H1 (cell line): ENCODE results near the gene GLB1L3. TPM values are rescaled to one million over a fixed set of nuclear protein-coding genes. Genes with fewer than 3 reads are reported as not detected.

Experiments
- CTCF ChIA-PET: fragments of 300-600 bp; sonication (Branson Sonifier 250); formaldehyde crosslinking; loops from one replicate; lab custom pipeline; 2021; ENCODE audit not compliant: partially characterized antibody; lab: Charles Lee
- POLR2A ChIA-PET: fragments of 300-600 bp; sonication (Branson Sonifier 250); formaldehyde crosslinking; loops from one replicate; lab custom pipeline; 2021; ENCODE audit warnings: inconsistent platforms; ENCODE audit not compliant: partially characterized antibody; lab: Charles Lee
- DNase-seq, 2 experiments: peaks; one replicate each; pipeline versions ENCODE4 v3.0.0 to v3.0.0-alpha.2; 2010 to 2022; ENCODE audit warnings: low spot score in 2 of 2, low read depth in 1 of 2, mixed read lengths in 1 of 2
- FAIRE-seq: peaks from 2 replicates; lab custom pipeline; 2011; peaks lifted over from hg19 to GRCh38; lab: Jason Lieb, UNC
- H2AFZ ChIP-seq: 2 replicates; pipeline ENCODE4 v1.8.1; 2012; ENCODE audit warnings: low read length, inconsistent platforms
- H2AK5ac ChIP-seq: 2 replicates; pipeline ENCODE4 v1.6.1; 2013; ENCODE audit warnings: low read depth, low read length
- H2BK120ac ChIP-seq: replicated peaks from 2 replicates; pipeline ENCODE3; 2013; ENCODE audit warnings: low read depth, low read length, inconsistent platforms
- H2BK12ac ChIP-seq: 2 replicates; pipeline ENCODE4 v1.6.1; 2013; ENCODE audit warnings: low read depth, low read length
- H2BK15ac ChIP-seq: 2 replicates; pipeline ENCODE4 v1.6.1; 2013; ENCODE audit warnings: low read length
- H2BK20ac ChIP-seq: 2 replicates; pipeline ENCODE4 v1.6.1; 2013; ENCODE audit warnings: low read length
- H2BK5ac ChIP-seq: 2 replicates; pipeline ENCODE4 v1.6.1; 2013; ENCODE audit warnings: low read depth, low read length
- H3K14ac ChIP-seq: 2 replicates; pipeline ENCODE4 v1.6.1; 2013; ENCODE audit warnings: inconsistent platforms; ENCODE audit not compliant: insufficient read length
- H3K18ac ChIP-seq: 2 replicates; pipeline ENCODE4 v1.6.1; 2013; ENCODE audit warnings: low read length; ENCODE audit errors: extremely low read depth
- H3K23ac ChIP-seq: 2 replicates; pipeline ENCODE4 v1.6.1; 2013; ENCODE audit warnings: inconsistent platforms; ENCODE audit not compliant: insufficient read length
- H3K23me2 ChIP-seq: 2 replicates; pipeline ENCODE4 v1.6.1; 2013; ENCODE audit warnings: low read depth, low read length
- H3K27ac ChIP-seq: 2 replicates; pipeline ENCODE4 v1.6.1; 2011; ENCODE audit warnings: low read depth, low read length, inconsistent platforms
- H3K27me3 ChIP-seq, 4 experiments: replicated peaks in 1 of 4; 1 replicate in 1 of 4; 2 replicates in 3 of 4; pipeline versions ENCODE4 v1.6.1 to v1.8.1; 2011 to 2013; ENCODE audit warnings: low read length in 3 of 4, mild to moderate bottlenecking in 3 of 4, inconsistent platforms in 2 of 4, mixed read lengths in 2 of 4, moderate library complexity in 1 of 4; ENCODE audit not compliant: control insufficient read depth in 3 of 4, insufficient read depth in 3 of 4; ENCODE audit errors: extremely low read depth in 1 of 4
- H3K36me3 ChIP-seq, 4 experiments: 2 replicates each; pipeline versions ENCODE4 v1.6.1 to v1.8.1; 2011 to 2013; ENCODE audit warnings: mild to moderate bottlenecking in 4 of 4, low read length in 3 of 4, moderate library complexity in 2 of 4, control low read depth in 1 of 4, inconsistent platforms in 1 of 4; ENCODE audit not compliant: insufficient read depth in 4 of 4, control insufficient read depth in 2 of 4
- H3K4ac ChIP-seq: replicated peaks from 2 replicates; pipeline ENCODE3; 2013; ENCODE audit warnings: low read length, low read depth, mixed read lengths, inconsistent platforms; ENCODE audit not compliant: insufficient read length
- H3K4me1 ChIP-seq, 4 experiments: replicated peaks in 1 of 4; 1 replicate in 1 of 4; 2 replicates in 3 of 4; pipeline versions ENCODE4 v1.6.1 to v1.8.1; 2011 to 2013; ENCODE audit warnings: low read length in 3 of 4, inconsistent platforms in 2 of 4, mixed read lengths in 1 of 4; ENCODE audit not compliant: insufficient read depth in 4 of 4, control insufficient read depth in 3 of 4
- H3K4me2 ChIP-seq, 2 experiments: 2 replicates each; pipeline versions ENCODE4 v1.6.1 to v1.8.1; 2011 to 2013; ENCODE audit warnings: low read depth in 2 of 2, low read length in 2 of 2, control low read depth in 1 of 2, inconsistent platforms in 1 of 2, mild to moderate bottlenecking in 1 of 2; ENCODE audit not compliant: insufficient read depth in 1 of 2
- H3K4me3 ChIP-seq, 4 experiments: fragments of 200-600, 300-600 bp in 1 of 4; sonication (generic), shearing (Covaris generic), sonication (Bioruptor Twin) in 1 of 4; 2 replicates each; pipeline versions ENCODE4 v1.5.1 to v1.8.1; 2011 to 2016; ENCODE audit warnings: low read length in 4 of 4, low read depth in 3 of 4, control low read depth in 2 of 4, inconsistent platforms in 2 of 4, mild to moderate bottlenecking in 2 of 4, mixed read lengths in 1 of 4, moderate library complexity in 1 of 4; ENCODE audit not compliant: insufficient read depth in 2 of 4; ENCODE audit errors: extremely low read depth in 1 of 4
- H3K56ac ChIP-seq: replicated peaks from 2 replicates; pipeline ENCODE3; 2013; ENCODE audit warnings: low read depth, mild to moderate bottlenecking, mixed read lengths, low read length, inconsistent platforms; ENCODE audit not compliant: insufficient read length
- H3K79me1 ChIP-seq: 2 replicates; pipeline ENCODE4 v1.6.1; 2013; ENCODE audit warnings: low read depth, low read length, control low read depth
- H3K79me2 ChIP-seq, 2 experiments: 2 replicates each; pipeline versions ENCODE4 v1.6.1 to v1.8.1; 2012 to 2013; ENCODE audit warnings: low read length in 2 of 2, mild to moderate bottlenecking in 2 of 2, inconsistent platforms in 1 of 2; ENCODE audit not compliant: insufficient read depth in 2 of 2, control insufficient read depth in 1 of 2
- H3K9ac ChIP-seq, 4 experiments: replicated peaks in 1 of 4; 1 replicate in 1 of 4; 2 replicates in 3 of 4; pipeline versions ENCODE4 v1.6.1 to v1.8.1; 2011 to 2013; ENCODE audit warnings: low read depth in 3 of 4, low read length in 3 of 4, control low read depth in 2 of 4, mild to moderate bottlenecking in 2 of 4, moderate library complexity in 2 of 4, inconsistent platforms in 1 of 4; ENCODE audit errors: extremely low read depth in 1 of 4
- H3K9me3 ChIP-seq, 2 experiments: 2 replicates each; pipeline versions ENCODE4 v1.6.1 to v1.8.1; 2012 to 2013; ENCODE audit warnings: mild to moderate bottlenecking in 2 of 2, moderate library complexity in 2 of 2, control low read depth in 1 of 2, inconsistent platforms in 1 of 2, low read depth in 1 of 2, low read length in 1 of 2, mixed read lengths in 1 of 2; ENCODE audit not compliant: insufficient read depth in 2 of 2
- H4K20me1 ChIP-seq, 2 experiments: replicated peaks in 1 of 2; 2 replicates each; pipeline versions ENCODE3 to v1.8.1; 2011 to 2013; ENCODE audit warnings: inconsistent platforms in 2 of 2, low read length in 2 of 2, mild to moderate bottlenecking in 1 of 2; ENCODE audit not compliant: insufficient read depth in 2 of 2, control insufficient read depth in 1 of 2
- H4K5ac ChIP-seq: 2 replicates; pipeline ENCODE4 v1.6.1; 2013; ENCODE audit warnings: low read length, low read depth, mixed read lengths, inconsistent platforms; ENCODE audit not compliant: insufficient read length
- H4K8ac ChIP-seq: 2 replicates; pipeline ENCODE4 v1.8.0; 2013; ENCODE audit warnings: mild to moderate bottlenecking, moderate library complexity, low read length, inconsistent platforms; ENCODE audit not compliant: insufficient read depth; ENCODE audit errors: extremely low read depth
- H4K91ac ChIP-seq: replicated peaks from 2 replicates; pipeline ENCODE3; 2013; ENCODE audit warnings: low read length, mixed read lengths, inconsistent platforms; ENCODE audit not compliant: insufficient read length
- BCL11A ChIP-seq, 2 experiments: IDR thresholded peaks; one replicate each; pipeline ENCODE4 v1.6.1; 2011; ENCODE audit warnings: low read depth in 2 of 2, low read length in 2 of 2, mild to moderate bottlenecking in 2 of 2
- CBX5 ChIP-seq: fragments of 300-800, 300-1000 bp; sonication (generic); IDR thresholded peaks from 2 replicates; pipeline ENCODE4 v1.7.1; 2016; ENCODE audit warnings: antibody characterized with exemption, low read length, low read depth
- CHD2 ChIP-seq: IDR thresholded peaks from 2 replicates; pipeline ENCODE4 v1.6.1; 2012; ENCODE audit warnings: low read length, improper control_type of control experiment
- GTF2F1 ChIP-seq: IDR thresholded peaks from 2 replicates; pipeline ENCODE4 v1.6.1; 2012; ENCODE audit warnings: low read depth, low read length, improper control_type of control experiment, borderline replicate concordance
- NRF1 ChIP-seq: IDR thresholded peaks from 2 replicates; pipeline ENCODE4 v1.6.1; 2011; ENCODE audit warnings: mild to moderate bottlenecking, low read depth, low read length, improper control_type of control experiment
- RNF2 ChIP-seq: fragments of 200-900, 300-1000 bp; sonication (generic); IDR thresholded peaks from 2 replicates; pipeline ENCODE4 v1.7.1; 2016; ENCODE audit warnings: borderline replicate concordance, low read depth, mild to moderate bottlenecking, antibody characterized with exemption, low read length; ENCODE audit not compliant: poor library complexity, severe bottlenecking; ENCODE audit errors: missing control alignments
- SAP30 ChIP-seq: fragments of 300-600 bp; sonication (generic); IDR thresholded peaks from 2 replicates; pipeline ENCODE4 v1.7.1; 2012; ENCODE audit warnings: low read length, moderate library complexity, mild to moderate bottlenecking, inconsistent platforms; ENCODE audit not compliant: insufficient read depth, insufficient replicate concordance
- SIRT6 ChIP-seq: IDR thresholded peaks from one replicate; pipeline ENCODE4 v1.7.1; 2012; ENCODE audit warnings: low read length, inconsistent platforms
- SP1 ChIP-seq: IDR thresholded peaks from 2 replicates; pipeline ENCODE4 v1.6.1; 2011; ENCODE audit warnings: low read depth, low read length
- TCF12 ChIP-seq: IDR thresholded peaks from 2 replicates; pipeline ENCODE4 v1.6.1; 2011; ENCODE audit warnings: low read depth, mild to moderate bottlenecking, low read length
- WGBS, 2 experiments: shearing (Covaris generic) in 1 of 2; methylation state at CpG; one replicate each; pipeline versions ENCODE4 v1.1.6 to v1.1.7; 2013 to 2015; ENCODE audit warnings: low lambda C conversion rate in 2 of 2, mixed read lengths in 2 of 2, inconsistent platforms in 1 of 2, low coverage in 1 of 2, missing lambda C conversion rate in 1 of 2; ENCODE audit not compliant: insufficient replicate concordance in 2 of 2, insufficient coverage in 1 of 2, insufficient read length in 1 of 2; ENCODE audit errors: extremely low coverage in 1 of 2, missing lambda C conversion rate in 1 of 2; 5-methylcytosine and 5-hydroxymethylcytosine counted together
- polyA plus RNA-seq, 7 experiments: library from polyadenylated mRNA; depleted of rRNA in 3 of 7; stranded (reverse) in 5 of 7; unstranded in 2 of 7; fragments of >200 nt in 5 of 7; fragments of 200-250 nt in 2 of 7; gene quantifications; 1 replicate in 5 of 7; 2 replicates in 1 of 7; 4 replicates in 1 of 7; pipeline versions ENCODE4 v1.2.1 to v1.2.3, GENCODE V29; 2011 to 2013; ENCODE audit warnings: missing spikeins in 2 of 7, mixed read lengths in 2 of 7
- total RNA-seq: library from RNA; stranded (reverse); fragmentation: NEBNext Ultra II Directional; extraction: Animal tissue kit (Norgen Biotek cat#: 25700); gene quantifications from 2 replicates; pipeline ENCODE4 v1.2.1, GENCODE V29; 2021

Gene GLB1L3
- total and polyA plus RNA-seq, 2 of the 8 experiments (the other 6 are each of a cell fraction or from before 2014, with no cell fraction given), result 14.9 to 33.2 TPM

DNA sequence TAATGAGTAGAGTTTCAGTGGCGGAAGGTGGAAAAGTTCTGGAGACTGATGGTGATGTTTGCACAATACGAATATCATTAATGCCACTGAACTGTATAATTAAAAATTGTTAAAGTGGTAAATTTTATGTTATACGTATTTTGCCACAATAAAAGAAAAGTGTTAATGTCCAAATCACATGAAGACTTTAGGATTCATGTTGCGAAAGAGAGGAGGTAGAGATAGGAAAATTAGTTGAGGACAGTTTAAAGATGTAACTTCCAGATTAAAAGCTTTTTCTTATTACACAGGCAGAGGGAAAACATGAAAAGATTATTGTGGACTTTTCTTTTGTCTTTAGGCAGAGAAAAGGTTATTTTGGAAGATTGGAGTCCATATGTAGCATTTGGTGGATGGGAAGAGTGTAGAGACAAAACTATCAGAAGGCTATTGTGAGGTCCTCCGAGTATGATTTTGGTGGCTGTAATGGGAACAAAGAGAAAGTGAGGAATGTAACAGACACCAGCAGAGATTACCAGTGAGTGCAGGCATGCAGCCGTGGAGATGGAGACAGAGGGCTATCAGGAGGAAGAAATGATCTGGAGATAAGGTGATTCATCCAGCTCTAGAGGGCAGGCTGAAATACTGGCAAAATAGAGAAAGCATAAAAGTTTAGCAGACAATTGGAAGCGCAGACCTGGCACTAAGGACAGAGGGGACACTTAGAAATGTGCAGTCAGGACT, 39.2 kb upstream of the GLB1L3 start:
- no peaks in the 10 kb centered on the region for H3K9me3 ChIP-seq
- H3K23me2 ChIP-seq, result no peaks in the 10 kb centered on the region
- no peak for DNase-seq
- H3K14ac ChIP-seq, result no peak overlapping the region
- no peak overlapping the region for H3K4ac ChIP-seq
- H4K8ac ChIP-seq, result no peak overlapping the region
- 95% methylated on average over 7 of the region's 7 CpGs; no CpG with 5 or more reads in 1 of the 2 experiments for WGBS, 2 experiments
- TF ChIP-seq TCF12 (no peak), GTF2F1 (no peak), NRF1 (no peak), RNF2 (no peak), BCL11A (IDR thresholded peaks at IDR 0.05; ENCODE audit: low read depth in 2 of 2, low read length in 2 of 2) (no peak), SP1 (no peak), CHD2 (no peak), SAP30 (no peak), CBX5 (no peak), SIRT6 (no peak)
- TF ChIP-seq, all 59 proteins: peak for 0
- no peak overlapping the region for H3K27ac ChIP-seq
- no peak overlapping the region for H2BK5ac ChIP-seq
- no peak overlapping the region for H2AK5ac ChIP-seq
- H2BK12ac ChIP-seq, result no peak overlapping the region
- no peak overlapping the region for H2AFZ ChIP-seq
- no peak overlapping the region for H4K91ac ChIP-seq
- H2BK15ac ChIP-seq, result no peak overlapping the region
- no peaks in the 10 kb centered on the region; a peak in 2 of 8 replicates for H3K36me3 ChIP-seq
- H3K79me1 ChIP-seq, result no peaks in the 10 kb centered on the region; the same call in 1 of the 2 replicates
- no peaks in the 10 kb centered on the region for H3K27me3 ChIP-seq
- no peak overlapping the region for H2BK120ac ChIP-seq
- H3K4me2 ChIP-seq, result no peak overlapping the region
- H3K23ac ChIP-seq, result no peak overlapping the region
- ChIA-PET CTCF (no interaction called here), POLR2A (no interaction called here)
- H3K18ac ChIP-seq, result no peak overlapping the region
- no peak overlapping the region for H3K4me3 ChIP-seq
- H3K56ac ChIP-seq, result no peak overlapping the region
- H4K5ac ChIP-seq, result no peak overlapping the region
- no peaks in the 10 kb centered on the region for H4K20me1 ChIP-seq
- H3K9ac ChIP-seq, result no peak overlapping the region
- H3K79me2 ChIP-seq, result no peaks in the 10 kb centered on the region
- H2BK20ac ChIP-seq, result no peak overlapping the region
- H3K4me1 ChIP-seq, result no peaks in the 10 kb centered on the region
- FAIRE-seq, result no peak
